Lower leg skin (tissue), 3 donors: ENCODE results near the gene TSR3.

Experiments used
- POLR2A ChIP-seq, 2 donors: fragments of 450-650 bp; IDR thresholded peaks; one replicate each; pipeline ENCODE4 v1.6.1; 2016 to 2017; ENCODE audit warnings: antibody characterized with exemption in 2 of 2, mild to moderate bottlenecking in 1 of 2, moderate library complexity in 1 of 2
- TF ChIP-seq, protein P1 (sequence below), 3 donors: fragments of 450-650 bp; IDR thresholded peaks; one replicate each; pipeline ENCODE4 v1.5.1; 2016; ENCODE audit warnings: antibody characterized with exemption in 3 of 3, mild to moderate bottlenecking in 3 of 3, moderate library complexity in 2 of 3

DNA sequence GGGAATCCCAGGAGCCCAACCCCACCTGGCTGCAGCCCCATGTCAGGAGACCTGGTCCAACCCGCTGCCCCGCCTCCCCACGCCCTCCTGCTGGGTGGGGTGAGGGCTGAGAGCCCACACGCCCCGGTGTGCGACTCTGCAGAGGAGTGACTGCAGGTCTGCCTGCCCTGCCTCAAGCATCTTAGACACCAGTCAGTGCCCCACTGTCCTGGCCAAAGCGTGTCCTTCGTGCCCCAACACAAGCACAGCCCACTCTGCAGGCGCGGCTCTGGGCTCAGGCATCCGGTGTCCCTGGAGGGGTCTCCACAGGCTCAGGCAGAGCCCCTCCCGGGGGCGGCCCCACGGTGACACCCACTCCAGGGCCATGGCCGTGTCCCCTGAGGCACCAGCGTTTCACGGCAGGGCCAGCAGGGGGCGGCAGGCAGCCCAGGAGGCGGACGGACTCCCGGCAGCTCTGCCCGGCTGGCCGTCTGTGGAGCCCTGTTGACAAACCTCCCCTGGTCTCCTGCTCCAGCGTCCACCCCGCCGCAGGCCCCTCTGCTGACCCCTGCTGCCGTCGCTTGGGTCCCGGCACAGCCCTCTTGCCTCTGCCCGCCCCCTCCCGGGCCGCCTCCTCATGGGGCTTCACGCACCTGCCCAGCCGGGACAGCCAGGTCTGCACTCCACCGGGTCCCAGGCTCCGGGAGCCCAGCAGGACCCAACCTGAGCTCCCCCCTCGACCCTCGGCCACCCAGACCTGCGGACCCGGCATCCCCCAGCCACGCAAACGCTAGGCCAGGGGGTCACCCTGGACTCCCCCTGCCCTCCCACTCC is 50.8 kb downstream of the TSR3 start:
- TF ChIP-seq POLR2A (IDR thresholded peaks at IDR 0.05), result no peak
- TF ChIP-seq, protein P1, sequence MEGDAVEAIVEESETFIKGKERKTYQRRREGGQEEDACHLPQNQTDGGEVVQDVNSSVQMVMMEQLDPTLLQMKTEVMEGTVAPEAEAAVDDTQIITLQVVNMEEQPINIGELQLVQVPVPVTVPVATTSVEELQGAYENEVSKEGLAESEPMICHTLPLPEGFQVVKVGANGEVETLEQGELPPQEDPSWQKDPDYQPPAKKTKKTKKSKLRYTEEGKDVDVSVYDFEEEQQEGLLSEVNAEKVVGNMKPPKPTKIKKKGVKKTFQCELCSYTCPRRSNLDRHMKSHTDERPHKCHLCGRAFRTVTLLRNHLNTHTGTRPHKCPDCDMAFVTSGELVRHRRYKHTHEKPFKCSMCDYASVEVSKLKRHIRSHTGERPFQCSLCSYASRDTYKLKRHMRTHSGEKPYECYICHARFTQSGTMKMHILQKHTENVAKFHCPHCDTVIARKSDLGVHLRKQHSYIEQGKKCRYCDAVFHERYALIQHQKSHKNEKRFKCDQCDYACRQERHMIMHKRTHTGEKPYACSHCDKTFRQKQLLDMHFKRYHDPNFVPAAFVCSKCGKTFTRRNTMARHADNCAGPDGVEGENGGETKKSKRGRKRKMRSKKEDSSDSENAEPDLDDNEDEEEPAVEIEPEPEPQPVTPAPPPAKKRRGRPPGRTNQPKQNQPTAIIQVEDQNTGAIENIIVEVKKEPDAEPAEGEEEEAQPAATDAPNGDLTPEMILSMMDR (IDR thresholded peaks at IDR 0.05), result no peak
